Stimulated activated CD4-positive, alpha-beta T cell treated with anti-CD3 and anti-CD28 coated beads, Interleukin-4, amount 100 ng/mL, for 1 hour (primary cell): ENCODE measurements around the gene CRYBA4.

ENCODE experiments used
- DNase-seq: peaks from one replicate; pipeline ENCODE4 v3.0.0-alpha.2; 2020

The CRYBA4 gene

DNA sequence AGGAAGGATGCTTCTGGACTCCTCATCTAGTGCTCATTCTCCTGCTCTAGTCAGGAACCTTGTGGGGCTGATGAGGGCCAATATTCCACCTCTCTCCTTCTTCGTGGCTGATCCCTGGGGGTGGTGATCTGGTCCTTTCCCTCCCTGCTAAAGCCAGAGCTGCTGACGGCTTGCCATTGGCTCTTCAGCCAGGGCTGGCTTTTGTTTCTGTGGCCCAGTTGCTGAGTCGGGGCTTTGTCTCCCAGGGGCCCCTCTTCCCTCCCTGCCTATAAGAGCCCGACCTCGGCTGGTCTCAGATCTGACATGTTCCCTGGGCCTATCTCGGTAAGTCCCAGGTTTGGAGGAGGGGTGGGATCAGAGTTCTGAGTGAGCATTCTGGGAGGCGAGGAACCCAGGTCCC lies at the start of gene CRYBA4:
Gene CRYBA4 (plus strand): TSS at position 301 of the 400 bp plus-strand sequence. CDS start 634 bp downstream, outside the sequence.
- DNase-seq, result no peak

DNA sequence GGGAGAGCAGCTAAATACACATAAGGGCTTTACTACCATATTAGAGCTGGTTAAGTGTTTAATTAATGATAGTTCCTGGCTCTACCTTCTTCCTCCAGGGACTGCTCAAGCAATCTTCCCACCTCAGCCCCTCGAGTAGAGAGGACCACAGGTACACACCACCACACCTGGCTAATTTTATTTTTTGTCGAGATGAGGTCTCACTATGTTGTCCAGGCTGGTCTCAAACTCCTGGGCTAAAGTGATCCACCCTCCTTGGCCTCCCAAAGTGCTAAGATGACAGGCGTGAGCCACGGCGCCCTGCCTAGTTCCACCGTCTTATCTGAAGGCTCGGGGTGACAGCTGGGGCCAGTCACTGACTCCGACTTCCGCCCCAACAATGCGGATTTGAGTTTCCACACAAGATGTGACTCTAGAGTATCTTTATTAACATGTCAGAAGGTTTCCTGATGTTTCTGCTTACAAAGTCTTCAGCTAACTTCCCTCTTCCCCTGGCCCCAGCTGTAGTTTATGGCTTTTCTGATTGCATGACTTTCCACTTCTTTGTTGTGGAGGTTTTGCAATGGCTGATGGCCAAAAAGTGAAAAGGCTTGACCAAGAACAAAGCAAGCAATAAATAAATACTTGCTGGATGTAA lies 48.6 kb upstream of the CRYBA4 start:
- DNase-seq, result no peak

- no peak for DNase-seq
Measured at GRCh38 chr22:26574001-26574723, 47.6 kb upstream of the CRYBA4 start.

GRCh38 chr22:26576026-26576680 lies 45.6 kb upstream of the CRYBA4 start:
- DNase-seq, result no peak

- DNase-seq, result no peak
Measured at GRCh38 chr22:26577081-26577480, 44.7 kb upstream of the CRYBA4 start.

DNA sequence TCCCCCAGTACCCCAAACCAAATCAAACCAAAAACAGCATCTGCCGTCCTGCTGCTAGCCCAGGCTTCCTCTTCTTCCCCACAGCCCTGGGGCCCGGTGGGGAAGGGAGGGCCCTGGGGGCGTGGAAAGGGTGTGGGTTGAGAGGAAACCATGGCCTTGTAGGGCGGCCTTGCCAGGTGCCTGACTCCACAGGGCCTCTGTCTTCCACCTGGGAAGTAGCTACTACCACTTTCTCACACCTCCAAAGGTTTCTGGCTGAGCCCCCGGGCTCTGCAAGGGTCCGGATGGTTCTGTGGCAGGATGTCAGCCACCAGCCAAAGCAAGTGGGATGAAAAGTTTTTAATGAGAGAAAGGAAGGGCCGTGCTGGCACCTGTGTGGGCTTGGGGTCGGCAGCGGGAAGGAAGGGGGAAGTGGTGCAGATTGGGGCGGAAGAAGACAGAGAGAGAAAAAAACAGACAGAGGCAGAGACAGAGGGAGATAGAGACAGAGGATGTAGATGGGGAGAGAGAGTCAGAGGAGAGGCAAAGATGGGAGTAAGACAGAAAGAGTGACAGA lies 42.4 kb upstream of the CRYBA4 start:
- peak; percentile 44 for DNase-seq

DNA sequence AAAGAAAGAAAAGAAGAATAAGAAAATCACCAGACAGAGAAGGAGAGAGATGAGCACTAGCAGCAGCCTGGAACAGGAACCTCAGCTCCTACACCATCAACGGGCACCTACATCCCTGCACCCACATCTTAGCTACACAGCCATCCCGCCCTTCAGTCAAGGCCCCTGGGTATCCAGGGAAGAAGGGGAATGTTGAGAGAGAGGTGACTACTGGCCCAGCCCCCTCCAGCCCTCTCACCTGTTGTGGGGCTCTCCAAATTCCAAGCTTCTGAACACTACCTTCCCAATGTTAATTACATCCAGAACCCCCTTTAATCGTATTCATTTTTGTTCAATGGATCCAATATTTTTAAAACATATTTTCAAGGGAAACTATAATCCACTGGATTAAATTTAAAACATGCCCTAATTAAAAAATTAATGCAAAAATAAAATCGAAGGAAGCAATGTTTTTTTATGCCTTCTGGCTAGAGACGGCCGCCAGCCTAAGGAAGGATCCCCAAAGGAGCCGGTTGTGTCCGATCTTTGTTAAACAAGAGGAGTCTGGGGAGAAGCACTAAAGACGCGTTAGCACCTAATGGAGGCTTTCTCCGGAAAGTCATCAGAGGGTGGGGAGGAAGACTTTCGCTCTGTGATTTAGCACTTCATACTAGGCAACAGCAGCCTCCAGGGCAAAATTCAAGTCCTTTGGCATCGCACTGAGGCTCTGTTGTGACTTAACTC lies 41.4 kb upstream of the CRYBA4 start:
- no peak for DNase-seq

DNA sequence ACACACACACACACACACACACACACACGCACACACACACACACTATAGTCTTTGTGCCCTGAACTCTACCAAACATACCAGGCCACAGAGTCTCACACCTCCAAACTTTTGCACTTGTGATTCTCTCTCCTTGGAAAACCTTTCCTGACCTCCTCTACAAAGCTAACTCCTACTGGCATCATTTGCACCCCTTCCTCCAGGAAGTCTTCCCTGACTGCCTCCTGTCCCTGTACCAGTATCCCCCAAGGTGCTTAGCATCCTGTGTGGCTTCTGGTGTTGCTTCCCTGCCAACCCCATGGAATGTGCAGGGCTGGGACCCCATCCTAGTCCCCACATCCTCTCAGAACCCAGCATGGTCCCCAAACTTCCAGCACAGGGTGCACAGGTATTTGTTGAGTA lies 40.7 kb upstream of the CRYBA4 start:
- no peak for DNase-seq

GRCh38 chr22:26581633-26582168 lies 40.1 kb upstream of the CRYBA4 start:
- DNase-seq, result no peak

GRCh38 chr22:26584010-26584409 lies 37.8 kb upstream of the CRYBA4 start:
- no peak for DNase-seq

GRCh38 chr22:26585104-26585790 lies 36.5 kb upstream of the CRYBA4 start:
- DNase-seq, result no peak

DNA sequence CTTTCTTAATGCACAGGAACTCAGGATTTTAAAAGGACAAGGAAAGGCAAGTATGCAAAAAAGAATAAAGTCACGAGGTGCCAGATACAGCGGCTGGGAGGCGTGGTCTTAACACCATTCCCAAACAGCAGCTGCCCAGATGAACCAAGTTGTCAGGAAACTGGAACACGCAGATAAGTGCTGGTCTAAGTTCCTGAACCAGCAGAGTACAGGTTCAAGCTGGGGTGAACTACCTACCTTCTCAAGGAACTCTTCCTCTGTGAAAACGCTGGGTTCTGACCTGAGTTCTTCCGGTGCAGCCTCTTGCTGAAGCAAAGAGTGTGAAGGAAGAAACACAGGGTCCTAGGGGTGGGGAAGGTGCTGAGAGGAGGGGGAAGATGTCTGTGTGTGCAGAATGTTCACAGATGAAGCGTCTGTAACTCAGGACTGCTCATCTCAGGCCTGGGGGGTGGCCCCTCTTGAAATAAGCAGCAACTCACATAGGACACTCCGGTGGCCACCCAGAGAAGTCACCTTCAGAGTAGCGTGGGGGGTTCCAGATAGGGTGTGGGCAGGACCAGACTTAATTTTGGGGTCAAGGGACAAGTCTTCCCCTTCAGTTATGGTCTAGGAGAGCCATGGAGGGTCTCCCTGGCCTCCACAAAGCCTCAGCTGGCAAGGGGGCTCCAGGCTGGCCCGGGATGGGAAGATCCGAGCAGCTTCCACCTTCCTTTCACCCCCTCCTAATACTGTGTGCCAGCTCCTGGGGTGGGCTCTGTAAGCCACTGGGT lies 35.0 kb upstream of the CRYBA4 start:
- DNase-seq, result no peak

- DNase-seq, result no peak
Measured at GRCh38 chr22:26587991-26588613, 33.7 kb upstream of the CRYBA4 start.

- no peak for DNase-seq
Measured at GRCh38 chr22:26588729-26589366, 32.9 kb upstream of the CRYBA4 start.

DNA sequence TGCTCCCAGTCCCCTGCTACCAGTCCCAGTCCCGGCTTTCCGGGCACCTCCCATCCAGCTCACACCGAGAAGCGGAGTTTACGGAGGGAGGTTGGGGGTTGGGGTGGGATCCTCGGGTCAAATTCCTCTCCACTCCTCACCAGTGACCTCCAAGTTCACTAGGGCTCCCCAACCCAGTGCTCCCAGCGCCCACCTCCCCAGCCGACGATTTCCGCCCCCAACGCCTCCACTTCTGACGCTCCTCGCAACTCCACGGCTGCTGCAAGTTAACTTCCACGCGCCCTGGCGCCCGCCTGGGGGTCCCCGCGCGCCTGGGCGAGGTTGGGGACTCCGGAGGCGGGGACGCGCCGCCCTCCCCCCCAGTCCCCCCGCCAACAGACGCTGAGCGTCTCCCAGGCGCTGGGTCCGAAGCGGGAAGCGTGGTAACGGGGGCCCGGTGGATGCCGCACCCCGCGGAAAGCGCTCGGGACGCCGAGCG lies 32.4 kb upstream of the CRYBA4 start:
- peak; percentile 48 for DNase-seq

GRCh38 chr22:26589845-26590736 lies 31.7 kb upstream of the CRYBA4 start, which contains the start of gene TPST2:
Gene TPST2 (minus strand): TSS chr22:26590132. CDS start chr22:26541630, 48,502 bp downstream.
- DNase-seq, result peak; percentile 77

- peak; percentile 9 for DNase-seq
Measured at GRCh38 chr22:26592421-26592891, 29.3 kb upstream of the CRYBA4 start.

- no peak for DNase-seq
Measured at GRCh38 chr22:26593763-26594162, 28.0 kb upstream of the CRYBA4 start.

- no peak for DNase-seq
Measured at GRCh38 chr22:26597026-26597425, 24.7 kb upstream of the CRYBA4 start.
